T-helper 2 cell treated with Interferon-gamma antibody and Interleukin-4, amounts not matched to agents 100 ng/mL and 5 ng/mL, for 36 hours (primary cell): Measurements from ENCODE around the gene ALDH5A1. TPM values are rescaled to one million over a fixed set of nuclear protein-coding genes. Genes with fewer than 3 reads are reported as not detected.
"Not testable (repeated sequence)": the region's sequence is repeated elsewhere in the genome, so short reads cannot be mapped to it uniquely, and the experiment has no call there.

Experiments used
- intact Hi-C: fragments of 100-400 bp; cut with micrococcal nuclease; formaldehyde crosslinking; loops from one replicate; pipeline ENCODE4 v1.15.1; 2023
- total RNA-seq: library from RNA; stranded (reverse); gene quantifications from 2 replicates; pipeline ENCODE4 v1.2.3, GENCODE V29; 2022

The ALDH5A1 gene
- total RNA-seq, 1 donor from 2014 or later = 5.9 TPM

DNA sequence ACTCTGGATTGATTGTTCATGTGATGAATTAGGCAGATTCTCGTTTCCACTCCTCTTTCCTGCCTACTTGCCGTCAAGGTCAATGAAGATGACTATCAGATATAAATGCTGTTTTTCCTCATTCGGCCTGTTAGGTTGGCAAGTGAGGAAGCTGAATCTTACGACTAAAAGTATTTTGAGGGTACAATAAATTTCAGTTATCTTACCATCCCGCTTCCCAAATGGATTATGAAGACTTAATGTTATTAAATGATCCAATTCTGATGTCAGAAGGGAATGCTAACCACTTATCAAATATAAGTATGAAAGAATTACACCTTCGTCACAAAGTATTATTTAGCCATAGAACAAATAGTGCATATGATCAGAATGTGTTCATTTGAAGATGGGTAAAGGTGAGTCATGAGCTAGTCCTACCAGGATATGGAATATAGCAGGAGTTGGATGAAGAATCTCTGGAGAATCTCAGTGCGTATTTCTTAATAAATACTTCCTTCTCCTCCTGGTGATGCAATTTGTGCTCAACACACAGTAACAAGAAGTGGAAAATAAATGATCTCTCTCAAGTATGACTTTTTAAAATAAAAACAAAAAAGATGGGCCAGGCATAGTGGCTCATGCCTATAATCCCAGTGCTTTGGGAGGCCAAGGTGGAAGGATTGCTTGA is 10.0 kb upstream of the ALDH5A1 start:
- intact Hi-C loops = no loop called here

DNA sequence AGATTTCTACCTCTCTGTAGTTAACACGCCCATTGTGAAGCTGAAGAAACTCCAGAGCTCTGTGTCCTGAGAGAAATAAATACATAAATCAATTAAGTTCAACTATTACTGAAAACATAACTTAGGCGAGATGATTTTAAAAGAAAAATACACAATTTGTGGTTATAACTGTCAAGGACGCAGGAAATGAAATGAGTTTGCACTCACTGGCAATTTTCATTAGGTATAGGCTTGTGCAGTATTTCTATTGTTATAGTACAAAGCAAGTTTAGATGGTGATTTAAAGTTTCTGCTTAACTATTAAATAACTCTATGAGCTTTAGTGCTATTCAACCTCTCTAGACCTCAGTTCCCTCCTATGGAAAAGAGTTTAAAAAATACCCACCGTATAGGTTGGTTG is 8.7 kb upstream of the ALDH5A1 start:
- intact Hi-C loops = no loop called here

DNA sequence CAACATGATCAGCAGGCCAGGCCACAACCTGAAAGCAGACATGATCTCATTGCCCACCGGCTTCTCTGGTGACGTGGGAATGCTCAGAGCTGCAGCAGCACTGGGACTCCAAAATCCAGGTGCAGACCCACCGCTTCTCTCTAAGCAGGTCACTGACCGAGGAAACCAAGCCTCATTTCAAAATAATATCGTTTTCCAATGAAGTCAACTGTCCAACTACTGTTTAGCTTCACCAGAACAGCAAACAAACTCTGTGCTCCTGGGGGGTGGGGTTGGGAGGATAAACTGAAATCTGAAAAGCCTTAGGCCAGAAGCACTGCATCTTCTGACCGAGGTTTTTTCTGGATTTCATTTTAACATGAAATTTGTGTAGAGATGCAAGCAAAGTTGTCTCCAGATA is 5.3 kb upstream of the ALDH5A1 start, which contains the start of gene GPLD1:
Gene GPLD1, minus strand, starts transcription at position 109 of the 400 bp plus-strand sequence. Its CDS starts 67 bp downstream, at position 42.
- intact Hi-C loops = no loop called here

DNA sequence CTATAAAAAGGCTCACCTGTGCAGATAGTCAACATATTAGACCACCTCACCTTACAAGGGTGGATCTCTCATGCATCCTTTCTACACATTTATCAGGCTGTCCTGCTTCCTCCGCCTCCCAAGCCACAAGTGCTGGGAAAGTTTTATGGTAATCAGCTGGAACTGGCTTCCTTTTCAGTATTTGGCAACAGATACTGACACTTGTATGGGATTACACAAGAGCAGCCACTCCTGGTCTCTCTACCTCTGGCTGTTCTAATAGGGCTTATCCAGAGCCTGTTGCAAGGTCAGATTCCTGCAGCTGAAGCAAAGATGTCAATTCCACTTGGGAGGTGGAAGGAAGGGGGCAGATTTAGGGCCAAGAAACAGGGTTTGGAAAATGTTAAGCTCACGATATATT is 4.9 kb upstream of the ALDH5A1 start:
- intact Hi-C loops = loop anchor here (10.0 kb wide), 1 partner anchor 55 kb away; no protein-coding TSS in a partner anchor

DNA sequence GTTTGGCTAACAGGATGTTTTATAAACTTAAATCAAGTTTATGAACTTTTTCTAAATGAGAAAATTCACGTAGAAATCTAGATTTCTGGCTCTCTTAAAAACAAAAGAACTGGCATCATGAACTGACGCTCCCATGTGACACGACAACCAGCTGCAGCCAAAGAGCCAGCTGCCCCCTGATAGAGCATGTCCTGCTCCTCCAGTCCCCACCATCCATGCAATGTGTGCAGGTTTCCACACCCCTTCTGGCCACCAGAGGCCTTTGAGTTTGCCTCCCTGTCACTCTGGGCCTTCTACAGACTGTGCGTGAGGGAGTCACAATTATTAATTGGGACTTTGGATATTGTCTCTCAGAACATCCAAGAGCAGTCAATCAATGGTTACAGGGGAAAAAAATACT is 3.8 kb upstream of the ALDH5A1 start:
- intact Hi-C loops = loop anchor here (10.0 kb wide), 1 partner anchor 56 kb away; no protein-coding TSS in a partner anchor

DNA sequence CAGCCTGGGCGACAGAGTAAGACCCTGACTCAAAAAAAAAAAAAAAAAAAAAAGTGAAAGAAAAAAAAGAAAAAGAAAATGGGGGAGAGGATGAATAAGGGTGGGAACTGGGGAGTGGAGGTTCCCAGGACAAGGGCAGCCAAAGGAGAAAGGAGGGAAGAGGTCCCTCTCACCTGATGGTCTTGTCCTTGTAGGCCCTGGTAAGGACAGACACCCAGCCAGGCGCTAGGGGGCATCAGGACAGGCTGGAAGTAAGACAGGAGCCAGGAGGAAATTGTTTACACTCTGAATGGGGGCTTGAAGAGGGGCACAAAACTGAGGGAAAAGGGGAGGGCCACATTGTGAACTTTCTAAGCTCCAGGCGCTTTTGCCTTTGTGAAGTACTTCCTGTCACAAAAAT is 2.3 kb upstream of the ALDH5A1 start:
- intact Hi-C loops = loop anchor here (10.0 kb wide), 1 partner anchor 58 kb away; no protein-coding TSS in a partner anchor

DNA sequence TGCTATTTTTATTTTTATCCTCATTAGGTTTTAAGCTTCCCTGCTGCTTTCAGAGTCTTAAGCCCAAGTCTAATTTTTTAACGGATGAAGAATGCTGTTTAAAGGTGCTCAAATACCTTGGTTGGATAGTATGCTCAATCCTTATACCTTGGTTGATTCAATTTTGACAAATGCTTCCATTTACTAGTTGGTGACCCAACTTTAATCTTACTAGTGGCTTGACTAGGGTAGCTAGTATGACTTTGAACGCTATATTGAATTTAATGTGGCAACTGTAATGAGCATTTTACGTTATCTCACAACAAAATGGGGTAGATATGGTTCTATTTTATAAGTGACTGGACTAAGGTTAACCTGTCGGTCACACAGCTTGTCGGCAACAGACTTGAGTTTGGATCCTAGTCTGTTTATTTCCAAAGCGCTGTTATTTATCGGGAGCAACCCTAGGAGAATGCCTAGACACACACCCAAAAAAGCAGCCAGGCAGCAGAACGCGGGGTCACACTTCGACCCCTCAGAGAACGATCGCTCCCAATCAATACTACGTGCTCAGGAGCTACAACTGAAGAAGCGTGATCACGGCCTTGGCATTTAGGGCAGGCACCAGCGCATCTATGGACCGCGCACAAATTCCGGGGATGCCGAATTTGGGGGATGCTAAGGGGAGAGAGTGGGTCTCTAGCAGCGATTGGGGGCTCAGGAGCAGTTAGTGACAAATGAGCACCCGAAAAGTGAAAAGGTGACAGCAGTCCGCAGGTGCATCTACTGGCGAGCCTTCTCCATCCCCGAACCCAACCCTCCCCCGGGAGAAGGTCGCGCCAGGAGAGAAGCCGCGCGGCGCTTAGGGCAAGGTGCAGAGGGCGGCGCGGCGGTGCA is 586 bp upstream of the ALDH5A1 start:
- intact Hi-C loops = loop anchor here (10.0 kb wide), 1 partner anchor 59 kb away; no protein-coding TSS in a partner anchor

DNA sequence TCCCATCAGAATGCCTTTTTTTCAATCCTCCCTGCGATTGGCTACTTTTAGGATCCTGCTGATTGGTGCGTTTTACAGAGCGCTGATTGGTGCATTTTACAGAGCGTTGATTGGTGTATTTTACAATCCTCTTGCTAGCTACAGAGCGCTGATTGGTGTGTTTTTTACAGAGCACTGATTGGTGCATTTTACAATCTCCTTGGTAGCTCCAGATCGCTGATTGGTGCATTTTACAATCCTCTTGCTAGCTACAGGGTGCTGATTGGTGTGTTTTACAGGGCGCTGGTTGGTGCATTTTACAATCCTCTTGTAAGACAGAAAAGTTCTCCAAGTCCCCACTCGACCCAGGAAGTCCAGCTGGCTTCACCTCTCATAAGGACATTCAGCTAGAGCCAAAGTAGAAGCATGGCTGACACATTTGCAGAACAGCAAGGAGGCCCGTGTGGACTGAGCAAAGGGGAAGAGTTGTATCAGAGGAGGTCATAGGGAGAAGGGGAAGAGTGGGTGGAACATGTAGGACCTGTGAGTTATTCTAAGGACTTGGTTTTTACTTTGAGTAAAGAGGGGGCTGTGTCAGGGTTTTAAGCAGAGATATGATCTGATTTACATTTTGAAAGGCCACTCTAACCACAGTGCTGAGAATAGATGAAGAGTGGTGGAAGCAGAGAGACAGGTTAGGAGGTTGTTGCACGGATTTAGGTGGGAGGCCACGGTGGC is 2.6 kb downstream of the ALDH5A1 start:
- intact Hi-C loops = loop anchor here (10.0 kb wide), 1 partner anchor 63 kb away; no protein-coding TSS in a partner anchor

DNA sequence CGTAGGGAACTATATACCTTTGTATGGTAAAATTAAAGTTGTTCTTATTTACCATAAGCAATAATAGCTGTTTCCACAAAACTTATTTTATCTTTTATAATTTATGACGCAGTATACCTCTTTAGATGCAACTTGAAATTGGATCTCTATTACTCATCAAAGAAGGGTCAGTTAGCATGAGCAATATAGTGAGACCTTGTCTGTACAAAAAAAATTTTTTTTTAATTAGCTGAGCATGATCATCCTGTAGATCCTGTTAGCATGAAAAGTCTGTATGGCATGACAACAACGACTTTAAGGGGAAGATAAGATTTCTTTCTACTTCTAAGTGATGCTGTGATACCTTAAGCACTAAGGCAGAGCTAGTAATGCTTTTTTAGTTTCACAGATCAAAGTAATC is 5.9 kb downstream of the ALDH5A1 start:
- intact Hi-C loops = no loop called here

DNA sequence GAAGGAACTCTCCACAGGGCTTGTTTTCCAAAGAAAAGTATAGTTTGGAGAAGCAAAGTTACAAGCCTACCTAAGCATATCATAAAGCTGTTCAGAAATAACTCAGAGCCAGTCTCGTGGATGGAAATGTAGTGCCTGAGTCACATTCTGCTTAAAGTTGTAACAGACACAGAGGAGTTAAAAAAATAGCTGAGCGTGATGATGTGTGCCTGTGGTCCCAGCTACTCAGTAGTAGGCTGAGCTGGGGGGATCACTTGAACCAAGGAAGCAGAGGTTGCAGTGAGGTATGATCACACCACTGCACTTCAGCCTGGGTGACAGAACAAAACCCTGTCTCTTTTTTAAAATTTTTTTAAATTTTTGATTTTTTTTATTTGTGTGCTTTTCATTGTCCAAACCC is 6.6 kb downstream of the ALDH5A1 start:
- intact Hi-C loops = no loop called here

DNA sequence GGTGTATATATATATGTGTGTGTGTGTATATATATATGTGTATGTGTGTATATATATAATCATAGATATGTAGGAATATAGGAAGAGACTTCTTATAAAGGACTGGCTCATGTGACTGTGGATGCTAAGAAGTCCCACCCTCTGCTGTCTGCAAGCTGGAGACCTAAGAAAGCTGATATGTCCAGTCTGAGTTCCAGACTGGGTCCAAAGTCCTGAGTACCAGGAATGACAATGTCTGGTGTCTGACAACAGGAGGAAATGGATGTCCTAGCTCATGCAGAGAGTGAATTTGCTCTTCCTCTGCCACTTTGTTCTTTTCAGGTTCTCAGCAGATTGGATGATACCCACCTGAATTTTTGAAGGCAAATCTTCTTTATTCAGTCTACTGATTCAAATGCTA is 7.1 kb downstream of the ALDH5A1 start:
- intact Hi-C loops = no loop called here

DNA sequence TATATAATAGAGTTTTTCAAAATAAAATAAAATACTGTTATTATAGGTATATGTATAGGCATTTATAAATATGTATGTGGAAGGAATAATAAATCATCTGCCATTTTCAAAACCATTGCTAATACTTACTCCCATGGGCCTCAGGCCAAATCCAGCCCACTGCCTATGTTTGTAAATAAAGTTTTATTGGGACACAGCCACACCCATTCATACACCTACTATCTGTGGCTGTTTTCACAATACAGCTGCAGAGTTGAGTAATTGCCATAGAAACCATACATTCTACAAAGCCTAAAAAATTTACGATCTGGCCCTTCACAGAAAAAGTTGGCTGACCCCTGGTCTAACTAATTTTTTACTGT is 9.5 kb downstream of the ALDH5A1 start:
- intact Hi-C loops = no loop called here

DNA sequence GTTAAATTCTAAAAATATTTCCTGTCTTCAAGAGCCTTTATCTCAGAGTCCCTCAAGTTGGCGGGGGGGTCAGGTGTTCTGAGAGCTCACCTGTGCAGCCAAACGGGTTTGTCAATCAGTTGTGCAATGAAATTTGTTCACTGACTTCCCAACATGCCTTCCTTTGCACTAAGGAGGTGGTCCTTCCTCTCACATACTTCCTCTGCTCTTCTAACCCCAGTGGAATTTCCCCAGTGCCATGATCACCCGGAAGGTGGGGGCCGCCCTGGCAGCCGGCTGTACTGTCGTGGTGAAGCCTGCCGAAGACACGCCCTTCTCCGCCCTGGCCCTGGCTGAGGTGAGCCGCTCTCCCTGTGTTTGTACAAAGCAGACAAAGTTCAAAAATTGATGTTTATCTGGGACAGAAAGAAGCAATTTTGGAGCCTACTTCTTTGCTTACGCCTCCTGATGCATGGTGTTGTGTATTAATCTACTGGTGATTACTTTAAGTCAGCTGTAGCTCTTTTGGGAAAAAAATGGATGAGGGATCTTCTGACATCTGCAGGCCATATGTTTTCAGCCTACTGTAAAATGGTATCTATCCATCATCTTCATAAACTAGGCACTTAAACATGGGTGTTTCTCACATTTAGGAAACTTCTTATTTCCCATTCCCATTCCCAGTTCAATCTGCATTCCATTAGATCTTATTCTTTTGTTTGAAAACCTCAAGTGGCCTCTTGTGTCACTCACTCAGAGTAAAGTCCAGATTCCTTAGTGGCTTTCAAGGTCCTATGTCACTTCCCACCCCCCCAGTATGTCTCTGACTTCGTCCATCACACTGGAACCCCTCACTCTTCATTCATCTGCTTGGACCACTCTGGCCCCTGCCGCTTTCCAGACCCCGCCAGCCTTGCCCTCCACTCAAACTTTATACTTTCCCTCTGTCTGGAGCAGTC is 10.1 kb downstream of the ALDH5A1 start:
- intact Hi-C loops = no loop called here

DNA sequence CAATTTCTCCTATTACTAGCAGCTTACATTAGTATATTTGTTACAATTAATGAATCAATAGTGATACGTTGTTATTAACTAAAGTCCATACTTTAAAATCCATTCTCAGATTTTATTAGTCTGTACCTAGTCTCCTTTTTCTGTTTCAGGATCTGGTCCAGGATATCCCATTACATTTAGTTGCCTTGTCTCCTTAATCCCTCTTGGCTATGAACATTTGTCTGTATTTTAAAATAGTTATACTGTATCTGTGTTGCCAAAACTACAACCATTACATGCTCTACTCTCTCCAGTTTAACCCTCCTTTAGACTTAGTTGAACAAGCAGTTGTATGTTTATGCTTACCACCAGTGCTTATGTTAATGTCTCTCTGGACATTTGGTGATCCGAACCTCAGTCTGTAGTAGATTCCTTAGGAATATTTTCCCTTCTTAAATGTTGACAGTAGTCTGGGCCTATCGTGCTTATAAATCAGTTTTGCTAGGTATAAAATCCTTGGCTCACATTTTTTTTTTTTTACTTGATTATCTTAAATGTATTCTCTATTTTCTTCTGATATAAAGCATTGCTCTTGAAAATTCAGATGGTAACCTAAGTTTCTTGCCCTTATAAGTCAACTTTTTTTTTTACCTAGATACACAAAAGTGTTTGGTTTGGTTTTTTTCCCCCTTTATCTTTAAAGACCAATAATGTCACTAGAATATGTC is 12.2 kb downstream of the ALDH5A1 start:
- intact Hi-C loops = no loop called here

DNA sequence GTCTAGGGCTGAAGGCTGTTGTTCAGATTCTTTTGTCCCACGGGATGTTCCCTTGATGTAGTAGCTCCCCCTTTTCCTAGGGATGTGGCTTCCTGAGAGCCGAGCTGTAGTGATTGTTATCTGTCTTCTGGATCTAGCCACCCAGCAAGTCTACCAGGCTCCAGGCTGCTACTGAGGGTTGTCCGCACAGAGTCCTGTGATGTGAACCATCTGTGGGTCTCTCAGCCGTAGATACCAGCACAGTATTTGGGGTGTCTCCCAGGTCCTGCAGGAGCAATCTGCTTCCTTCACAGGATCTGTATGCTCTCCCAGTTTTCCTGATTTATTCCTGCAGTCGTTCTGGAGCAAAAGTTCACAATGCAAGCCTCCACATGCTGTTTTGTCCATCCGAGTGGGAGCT is 17.2 kb downstream of the ALDH5A1 start:
- intact Hi-C loops = not testable (repeated sequence)

DNA sequence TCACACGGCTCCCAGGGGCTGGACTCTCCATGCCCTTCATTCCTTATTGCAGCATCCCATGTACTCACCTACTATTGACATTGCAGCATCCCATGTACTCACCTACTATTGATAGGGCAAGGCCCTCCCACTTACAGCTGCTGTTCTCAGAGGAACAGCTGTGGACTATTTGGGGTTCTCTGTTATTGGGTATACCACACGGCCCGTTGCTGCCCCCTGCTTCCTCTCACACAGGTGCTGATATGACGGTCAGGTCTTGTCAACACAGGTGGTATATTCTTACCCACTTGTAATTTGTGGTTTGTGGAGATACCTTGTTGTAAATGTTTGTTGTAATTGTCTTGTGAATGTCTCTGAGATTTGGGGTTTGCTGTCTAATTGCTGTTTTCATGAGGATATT is 18.8 kb downstream of the ALDH5A1 start:
- intact Hi-C loops = no loop called here

DNA sequence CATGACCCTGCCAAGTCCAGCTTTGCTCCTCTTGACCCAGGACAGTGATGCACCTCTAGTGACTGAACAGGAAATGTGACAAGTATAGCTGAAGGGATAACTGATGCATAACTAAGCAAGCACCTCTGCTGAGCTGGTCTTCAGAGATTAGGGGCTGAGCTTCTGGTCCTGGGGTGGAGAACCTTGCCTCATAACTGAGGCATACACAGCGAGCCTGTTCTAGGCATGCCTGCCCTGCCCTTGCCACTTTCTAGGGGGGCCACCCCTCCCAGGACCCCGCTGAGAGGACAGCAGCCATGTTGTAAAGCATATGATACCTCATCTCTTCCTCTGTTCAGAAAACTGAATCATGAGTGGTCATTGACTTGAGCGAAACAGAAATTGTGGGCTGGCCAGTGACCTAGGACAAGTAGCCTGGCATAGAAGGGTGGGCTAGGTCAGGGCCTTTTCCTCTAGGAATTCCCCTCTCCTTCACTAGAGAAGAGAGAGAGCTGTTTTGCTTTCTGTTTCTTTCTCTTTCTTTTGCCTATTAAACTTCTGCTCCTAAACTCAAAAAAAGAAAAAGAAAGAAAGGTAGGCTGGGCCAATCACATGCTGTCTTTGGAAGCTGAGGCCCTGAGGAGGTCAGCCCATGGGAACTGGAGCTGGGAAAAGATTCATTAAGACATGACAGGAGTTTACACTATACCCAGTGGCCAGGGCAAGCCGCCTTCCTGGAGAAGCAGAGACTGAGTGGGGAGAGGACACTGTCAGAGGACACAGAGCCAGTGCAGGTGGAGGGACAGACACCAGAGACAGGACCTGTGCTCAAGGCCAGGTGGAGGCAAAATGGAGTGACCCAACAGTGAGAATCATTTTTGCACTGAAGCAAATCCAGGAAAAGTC is 23.1 kb downstream of the ALDH5A1 start:
- intact Hi-C loops = no loop called here

DNA sequence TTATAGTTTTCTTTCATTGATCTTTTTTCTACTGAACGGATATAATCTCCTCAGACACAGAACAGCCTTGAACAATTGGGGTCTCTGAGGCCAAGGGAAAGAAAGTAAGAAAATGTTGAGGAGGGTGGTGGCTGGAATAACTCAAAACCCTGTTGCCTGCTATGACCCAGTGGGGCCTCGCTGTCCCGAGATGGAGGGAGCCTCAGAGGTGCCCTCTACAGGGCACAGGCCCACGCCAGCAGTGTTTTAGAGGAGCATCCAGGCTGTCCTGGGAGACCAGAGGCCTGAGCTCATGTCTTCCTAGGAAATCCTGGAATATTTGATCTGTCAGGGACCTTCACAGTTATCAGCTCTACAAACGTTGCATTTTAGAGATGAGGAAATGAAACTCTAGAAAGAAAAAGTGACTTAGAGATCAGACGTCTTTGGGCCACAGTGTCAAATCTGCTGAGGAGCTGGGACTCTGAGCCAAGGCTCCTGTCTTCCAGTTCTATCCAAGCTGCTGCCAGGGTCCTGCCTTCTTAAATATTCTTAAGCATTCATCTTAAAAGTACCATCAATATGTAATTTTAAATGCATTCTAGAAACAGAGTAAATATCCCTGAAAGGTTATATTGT is 26.3 kb downstream of the ALDH5A1 start:
- intact Hi-C loops = no loop called here
